ENCODE data around the gene EXOSC7.

EXOSC7 gene

DNA sequence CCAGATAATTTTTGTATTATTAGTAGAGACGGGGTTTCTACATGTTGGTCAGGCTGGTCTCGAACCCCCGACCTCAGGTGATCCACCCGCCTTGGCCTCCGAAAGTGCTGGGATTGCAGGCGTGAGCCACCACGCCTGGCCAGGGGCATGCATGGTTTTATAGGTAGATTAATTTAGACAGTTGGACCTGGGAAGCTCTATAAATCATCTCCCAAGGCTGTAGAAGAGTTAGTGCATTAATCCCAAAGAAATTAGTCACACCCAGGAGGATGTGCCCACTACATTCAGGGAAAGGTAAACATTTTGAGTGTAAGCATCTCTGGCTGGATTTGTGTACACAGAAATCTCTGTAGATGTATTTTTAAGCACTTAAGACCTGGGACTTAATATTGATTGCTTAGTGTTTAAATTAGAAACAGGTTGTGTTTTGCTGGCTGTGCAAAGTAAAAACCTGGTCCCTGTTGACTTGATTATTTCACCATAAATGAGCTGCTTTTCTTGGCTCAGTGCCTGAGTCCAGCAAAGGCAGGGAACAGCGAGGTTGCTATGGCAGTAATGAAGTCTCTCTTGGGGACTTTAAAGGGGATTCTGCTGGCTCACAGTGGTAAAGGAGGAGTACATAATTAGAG, 19.2 kb downstream of the EXOSC7 start:
- Histone ChIP-seq H3K36me3 (ENCODE audit: control insufficient read depth, insufficient read depth, low read length) (peaks cover 5% of the 10 kb centered on the region), H3K4me1 (ENCODE audit: control insufficient read depth, low read depth, low read length) (peaks cover 10% of the 10 kb centered on the region)

DNA sequence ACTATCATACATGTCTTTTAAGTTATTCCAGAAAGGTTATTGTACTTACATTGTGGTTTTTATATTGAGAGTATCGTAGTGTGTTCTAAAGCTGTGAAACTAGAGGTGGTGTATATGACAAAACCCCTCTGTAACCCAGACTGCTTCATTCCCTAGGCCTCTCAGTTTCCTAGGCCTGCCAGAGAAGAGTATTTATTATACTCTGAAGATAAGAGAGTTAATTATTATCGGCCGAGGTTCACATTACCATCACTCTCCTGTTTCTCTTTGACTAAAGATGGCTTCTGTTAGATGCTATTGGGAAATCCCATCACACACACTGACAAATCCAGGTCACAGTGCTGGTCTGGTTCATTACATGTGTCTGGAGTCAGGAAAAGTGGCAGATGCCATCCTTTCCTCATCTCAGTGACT, 20.5 kb downstream of the EXOSC7 start:
- no peak overlapping the region for H4K8ac ChIP-seq (ENCODE audit: low read depth, low read length)
- H3K23ac ChIP-seq (ENCODE audit: low read length): no peak overlapping the region
- H3K79me2 ChIP-seq (ENCODE audit: control insufficient read depth, insufficient read depth, low read length): peaks cover 7% of the 10 kb centered on the region
- H3K9ac ChIP-seq (ENCODE audit: low read length): no peak overlapping the region
- H2BK120ac ChIP-seq (ENCODE audit: low read depth, low read length): no peak overlapping the region
- no peaks in the 10 kb centered on the region for H3K27me3 ChIP-seq (ENCODE audit: insufficient read depth, low read length, poor library complexity)
- H4K5ac ChIP-seq (ENCODE audit: low read length): no peak overlapping the region
- H3K4ac ChIP-seq (ENCODE audit: low read depth, low read length): no peak overlapping the region
- no peak overlapping the region for H2BK5ac ChIP-seq (ENCODE audit: low read length)
- no CpG with 5 or more reads among the region's 3 CpGs for WGBS (ENCODE audit: extremely low coverage, insufficient coverage, low lambda C conversion rate)
- no peak overlapping the region for H2BK15ac ChIP-seq (replicated peaks; ENCODE audit: low read depth)
- H3K56ac ChIP-seq (ENCODE audit: low read length): no peak overlapping the region
- H3K79me1 ChIP-seq (ENCODE audit: low read length): peaks cover 18% of the 10 kb centered on the region
- no peak overlapping the region for H3K4me2 ChIP-seq (ENCODE audit: low read length)
- DNase-seq: no peak
- H3K27ac ChIP-seq (ENCODE audit: low read depth, low read length): no peak overlapping the region
- no peak overlapping the region for H3K18ac ChIP-seq (ENCODE audit: low read length)
- no peak overlapping the region for H3K4me3 ChIP-seq (ENCODE audit: low read length)
- H3K4me1 ChIP-seq (ENCODE audit: control insufficient read depth, low read depth, low read length): peaks cover 10% of the 10 kb centered on the region
- no peak overlapping the region for H2AK5ac ChIP-seq (ENCODE audit: low read length)
- H3K36me3 ChIP-seq (ENCODE audit: control insufficient read depth, insufficient read depth, low read length): peaks cover 6% of the 10 kb centered on the region

More for the DNA sequence above, 19.2 kb downstream of the EXOSC7 start:
- no peak overlapping the region for H3K4me3 ChIP-seq (ENCODE audit: low read length)
- no peak for DNase-seq
- no peak overlapping the region for H2BK5ac ChIP-seq (ENCODE audit: low read length)
- no CpG with 5 or more reads among the region's 8 CpGs for WGBS (ENCODE audit: extremely low coverage, insufficient coverage, low lambda C conversion rate)
- H3K9ac ChIP-seq (ENCODE audit: low read length): no peak overlapping the region
- H2AK5ac ChIP-seq (ENCODE audit: low read length): no peak overlapping the region
- peaks cover 7% of the 10 kb centered on the region for H3K79me2 ChIP-seq (ENCODE audit: control insufficient read depth, insufficient read depth, low read length)
- no peak overlapping the region for H4K5ac ChIP-seq (ENCODE audit: low read length)
- no peak overlapping the region for H3K4ac ChIP-seq (ENCODE audit: low read depth, low read length)
- no peaks in the 10 kb centered on the region for H3K27me3 ChIP-seq (ENCODE audit: insufficient read depth, low read length, poor library complexity)
- no peak overlapping the region for H3K27ac ChIP-seq (ENCODE audit: low read depth, low read length)
- H3K4me2 ChIP-seq (ENCODE audit: low read length): no peak overlapping the region
- H3K18ac ChIP-seq (ENCODE audit: low read length): no peak overlapping the region
- no peak overlapping the region for H3K23ac ChIP-seq (ENCODE audit: low read length)
- H2BK120ac ChIP-seq (ENCODE audit: low read depth, low read length): no peak overlapping the region
- peaks cover 19% of the 10 kb centered on the region for H3K79me1 ChIP-seq (ENCODE audit: low read length)
- H3K56ac ChIP-seq (ENCODE audit: low read length): no peak overlapping the region
- no peak overlapping the region for H4K8ac ChIP-seq (ENCODE audit: low read depth, low read length)
- H2BK15ac ChIP-seq (replicated peaks; ENCODE audit: low read depth): no peak overlapping the region

DNA sequence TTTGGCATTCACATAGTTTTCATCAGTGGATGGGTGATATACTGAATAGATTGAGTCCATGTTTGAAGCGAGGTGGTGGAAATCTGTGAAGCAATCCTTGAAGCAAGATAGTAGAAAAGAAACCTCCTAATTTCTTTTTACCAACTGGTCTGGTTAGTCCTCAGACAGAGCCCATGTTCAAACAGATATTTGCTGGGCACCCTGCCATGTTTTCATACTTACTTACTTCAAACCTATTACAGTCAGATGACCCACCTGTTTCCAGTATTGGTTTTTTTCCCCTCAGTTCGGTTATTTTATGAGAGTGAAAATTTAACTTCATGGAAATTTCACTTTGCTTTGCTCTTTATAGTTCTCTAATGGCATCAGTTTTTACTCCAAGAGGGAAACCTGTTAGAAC, 23.7 kb downstream of the EXOSC7 start:
- Histone ChIP-seq H3K4me3 (ENCODE audit: low read length) (no peak overlapping the region), H3K4me2 (ENCODE audit: low read length) (no peak overlapping the region)

DNA sequence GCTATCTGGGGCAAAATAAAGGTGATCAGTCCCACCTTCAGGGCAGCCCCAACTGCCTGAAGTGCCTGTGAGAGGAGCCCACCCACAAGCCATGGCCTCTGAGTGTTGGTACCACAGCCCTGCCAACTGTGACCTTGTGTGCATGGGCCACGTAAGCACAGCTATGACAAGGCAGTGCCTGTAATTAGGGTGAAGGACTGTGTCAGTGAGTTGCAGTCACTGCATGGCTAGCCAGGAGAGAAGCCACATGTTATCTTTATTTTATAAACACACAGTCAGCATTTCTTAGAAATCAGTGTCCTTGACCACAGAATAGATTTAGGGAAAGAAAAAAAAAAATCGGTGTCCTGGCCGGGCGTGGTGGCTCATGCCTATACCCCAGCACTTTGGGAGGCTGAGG, 24.8 kb downstream of the EXOSC7 start:
- WGBS (ENCODE audit: extremely low coverage, insufficient coverage, low lambda C conversion rate): no CpG with 5 or more reads among the region's 4 CpGs
- no peak overlapping the region for H2BK120ac ChIP-seq (ENCODE audit: low read depth, low read length)
- no peak overlapping the region for H3K4me2 ChIP-seq (ENCODE audit: low read length)
- H3K27me3 ChIP-seq (ENCODE audit: insufficient read depth, low read length, poor library complexity): no peaks in the 10 kb centered on the region
- no peak overlapping the region for H3K4ac ChIP-seq (ENCODE audit: low read depth, low read length)
- H3K79me2 ChIP-seq (ENCODE audit: control insufficient read depth, insufficient read depth, low read length): no peaks in the 10 kb centered on the region
- H2AK5ac ChIP-seq (ENCODE audit: low read length): no peak overlapping the region
- H3K27ac ChIP-seq (ENCODE audit: low read depth, low read length): no peak overlapping the region
- H3K56ac ChIP-seq (ENCODE audit: low read length): no peak overlapping the region
- H4K5ac ChIP-seq (ENCODE audit: low read length): no peak overlapping the region
- no peak for DNase-seq
- no peak overlapping the region for H2BK5ac ChIP-seq (ENCODE audit: low read length)
- no peak overlapping the region for H2BK15ac ChIP-seq (replicated peaks; ENCODE audit: low read depth)
- no peak overlapping the region for H3K4me3 ChIP-seq (ENCODE audit: low read length)
- peaks cover 9% of the 10 kb centered on the region for H3K36me3 ChIP-seq (ENCODE audit: control insufficient read depth, insufficient read depth, low read length)
- H3K79me1 ChIP-seq (ENCODE audit: low read length): peaks cover 3% of the 10 kb centered on the region
- no peaks in the 10 kb centered on the region for H3K4me1 ChIP-seq (ENCODE audit: control insufficient read depth, low read depth, low read length)
- H3K23ac ChIP-seq (ENCODE audit: low read length): no peak overlapping the region
- no peak overlapping the region for H4K8ac ChIP-seq (ENCODE audit: low read depth, low read length)
- H3K9ac ChIP-seq (ENCODE audit: low read length): no peak overlapping the region
- H3K18ac ChIP-seq (ENCODE audit: low read length): no peak overlapping the region

More for the DNA sequence above, 23.7 kb downstream of the EXOSC7 start:
- Histone ChIP-seq H2BK120ac (ENCODE audit: low read depth, low read length) (no peak overlapping the region), H4K8ac (ENCODE audit: low read depth, low read length) (no peak overlapping the region), H3K4ac (ENCODE audit: low read depth, low read length) (no peak overlapping the region), H3K18ac (ENCODE audit: low read length) (no peak overlapping the region), H3K79me2 (ENCODE audit: control insufficient read depth, insufficient read depth, low read length) (no peaks in the 10 kb centered on the region), H3K23ac (ENCODE audit: low read length) (no peak overlapping the region), H2AK5ac (ENCODE audit: low read length) (no peak overlapping the region), H2BK15ac (replicated peaks; ENCODE audit: low read depth) (no peak overlapping the region), H3K27ac (ENCODE audit: low read depth, low read length) (no peak overlapping the region), H4K5ac (ENCODE audit: low read length) (no peak overlapping the region), H3K9ac (ENCODE audit: low read length) (no peak overlapping the region), H3K36me3 (ENCODE audit: control insufficient read depth, insufficient read depth, low read length) (peaks cover 9% of the 10 kb centered on the region), H3K79me1 (ENCODE audit: low read length) (peaks cover 4% of the 10 kb centered on the region), H3K4me1 (ENCODE audit: control insufficient read depth, low read depth, low read length) (no peaks in the 10 kb centered on the region), H3K27me3 (ENCODE audit: insufficient read depth, low read length, poor library complexity) (no peaks in the 10 kb centered on the region), H3K56ac (ENCODE audit: low read length) (no peak overlapping the region), H2BK5ac (ENCODE audit: low read length) (no peak overlapping the region)
- DNase-seq: no peak
- no CpG with 5 or more reads among the region's 2 CpGs for WGBS (ENCODE audit: extremely low coverage, insufficient coverage, low lambda C conversion rate)

DNA sequence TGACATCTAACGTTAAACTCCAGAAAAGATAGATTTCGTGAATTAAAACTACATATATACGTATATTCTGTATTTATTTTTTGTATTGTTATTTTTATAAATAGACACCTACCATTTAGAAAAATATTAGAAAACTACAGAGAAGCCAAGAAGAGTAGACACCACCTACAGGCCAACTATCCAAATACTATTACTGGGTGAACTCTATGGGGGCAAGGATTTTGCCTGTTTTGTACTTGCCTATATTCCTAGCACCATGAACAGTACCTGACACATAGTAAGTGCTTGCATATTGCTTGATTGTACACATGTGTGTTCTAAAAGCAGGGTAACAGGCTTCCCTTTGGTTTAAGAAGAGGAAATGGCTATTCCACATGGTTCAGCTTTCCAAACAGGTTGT, 25.7 kb downstream of the EXOSC7 start:
- no peaks in the 10 kb centered on the region for H3K79me2 ChIP-seq (ENCODE audit: control insufficient read depth, insufficient read depth, low read length)
- no peak overlapping the region for H3K18ac ChIP-seq (ENCODE audit: low read length)
- H3K56ac ChIP-seq (ENCODE audit: low read length): no peak overlapping the region
- no peak overlapping the region for H3K23ac ChIP-seq (ENCODE audit: low read length)
- no peak overlapping the region for H3K9ac ChIP-seq (ENCODE audit: low read length)
- H4K5ac ChIP-seq (ENCODE audit: low read length): no peak overlapping the region
- no peak overlapping the region for H3K4ac ChIP-seq (ENCODE audit: low read depth, low read length)
- H3K36me3 ChIP-seq (ENCODE audit: control insufficient read depth, insufficient read depth, low read length): peaks cover 8% of the 10 kb centered on the region
- H2BK120ac ChIP-seq (ENCODE audit: low read depth, low read length): no peak overlapping the region
- H2AK5ac ChIP-seq (ENCODE audit: low read length): no peak overlapping the region
- no peak overlapping the region for H3K4me2 ChIP-seq (ENCODE audit: low read length)
- no peaks in the 10 kb centered on the region for H3K27me3 ChIP-seq (ENCODE audit: insufficient read depth, low read length, poor library complexity)
- H3K27ac ChIP-seq (ENCODE audit: low read depth, low read length): no peak overlapping the region
- no peaks in the 10 kb centered on the region for H3K4me1 ChIP-seq (ENCODE audit: control insufficient read depth, low read depth, low read length)
- no peak overlapping the region for H2BK15ac ChIP-seq (replicated peaks; ENCODE audit: low read depth)
- no peak overlapping the region for H4K8ac ChIP-seq (ENCODE audit: low read depth, low read length)
- no CpG with 5 or more reads among the region's 3 CpGs for WGBS (ENCODE audit: extremely low coverage, insufficient coverage, low lambda C conversion rate)
- no peak overlapping the region for H2BK5ac ChIP-seq (ENCODE audit: low read length)
- peaks cover 1% of the 10 kb centered on the region for H3K79me1 ChIP-seq (ENCODE audit: low read length)
- no peak overlapping the region for H3K4me3 ChIP-seq (ENCODE audit: low read length)
- no peak for DNase-seq

DNA sequence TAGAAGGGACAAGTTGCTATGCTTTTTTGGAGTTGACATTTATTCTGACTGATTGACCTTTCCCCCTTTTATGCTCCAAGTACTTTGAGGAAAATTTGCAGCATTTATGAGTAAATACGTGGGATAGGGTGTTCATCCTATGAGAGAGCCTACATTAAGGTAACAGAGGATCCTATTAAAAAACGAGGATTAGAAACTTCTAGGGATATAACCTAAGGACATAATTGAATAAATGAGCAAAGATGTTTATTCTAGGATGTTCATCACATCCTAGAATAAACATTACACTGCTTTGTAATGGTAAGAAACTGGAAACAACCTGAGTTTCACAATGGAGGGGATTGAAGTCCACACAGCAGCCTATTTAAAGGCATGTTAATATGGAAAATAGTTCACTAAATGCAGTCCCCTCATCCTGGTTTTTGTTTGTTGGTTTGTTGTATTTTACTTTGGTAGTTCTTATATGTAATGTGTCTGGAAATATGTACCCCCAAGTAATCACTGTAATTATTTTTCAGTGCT, 26.2 kb downstream of the EXOSC7 start:
- no peak overlapping the region for H3K18ac ChIP-seq (ENCODE audit: low read length)
- H3K79me1 ChIP-seq (ENCODE audit: low read length): peaks cover 1% of the 10 kb centered on the region
- no peak overlapping the region for H4K5ac ChIP-seq (ENCODE audit: low read length)
- no peak for DNase-seq
- H2BK120ac ChIP-seq (ENCODE audit: low read depth, low read length): no peak overlapping the region
- no peak overlapping the region for H3K56ac ChIP-seq (ENCODE audit: low read length)
- no peak overlapping the region for H3K4me3 ChIP-seq (ENCODE audit: low read length)
- no peaks in the 10 kb centered on the region for H3K79me2 ChIP-seq (ENCODE audit: control insufficient read depth, insufficient read depth, low read length)
- no peak overlapping the region for H4K8ac ChIP-seq (ENCODE audit: low read depth, low read length)
- H3K4me2 ChIP-seq (ENCODE audit: low read length): no peak overlapping the region
- H3K36me3 ChIP-seq (ENCODE audit: control insufficient read depth, insufficient read depth, low read length): peaks cover 10% of the 10 kb centered on the region
- H3K27me3 ChIP-seq (ENCODE audit: insufficient read depth, low read length, poor library complexity): no peaks in the 10 kb centered on the region
- H3K23ac ChIP-seq (ENCODE audit: low read length): no peak overlapping the region
- no peaks in the 10 kb centered on the region for H3K4me1 ChIP-seq (ENCODE audit: control insufficient read depth, low read depth, low read length)
- H2AK5ac ChIP-seq (ENCODE audit: low read length): no peak overlapping the region
- H2BK15ac ChIP-seq (replicated peaks; ENCODE audit: low read depth): no peak overlapping the region
- H3K4ac ChIP-seq (ENCODE audit: low read depth, low read length): no peak overlapping the region
- no peak overlapping the region for H3K27ac ChIP-seq (ENCODE audit: low read depth, low read length)
- WGBS (ENCODE audit: extremely low coverage, insufficient coverage, low lambda C conversion rate): no CpG with 5 or more reads among the region's 2 CpGs
- no peak overlapping the region for H2BK5ac ChIP-seq (ENCODE audit: low read length)
- no peak overlapping the region for H3K9ac ChIP-seq (ENCODE audit: low read length)

Data from mesendoderm (in vitro differentiated cells).